ENCODE results near the gene ENTREP3. TPM values are rescaled to one million over a fixed set of nuclear protein-coding genes. Genes with fewer than 3 reads are reported as not detected.

The ENTREP3 gene
- total and polyA plus RNA-seq, 10 donors = 6.5 to 19.3 (median 11.9) TPM

GRCh38 chr1:155285631-155286044 lies 30.4 kb upstream of the ENTREP3 start:
- DNase-seq = peak; percentile 66
- Histone ChIP-seq H3K4me3 (no peak overlapping the region), H3K27me3 (replicated peaks in 1 of 7) (no peaks in the 10 kb centered on the region), H3K36me3 (peaks cover 0 to 4% (median 0%) of the 10 kb centered on the region in 6 donors), H3K4me1 (no peaks in the 10 kb centered on the region), H3K9me3 (no peaks in the 10 kb centered on the region), H3K27ac (no peak overlapping the region)
- intact Hi-C loops (cut with DNase I; ENCODE audit: low total_unique reads) = no loop called here
- WGBS, 5 donors = 88 to 95% (median 94%) methylated on average over 8 to 18 of the region's 18 CpGs
- TF ChIP-seq CTCF (IDR thresholded peaks at IDR 0.05 in 8 of 11, conservative IDR thresholded peaks at IDR 0.05 in 3 of 11) (no peak), POLR2A (IDR thresholded peaks at IDR 0.05) (no peak), POLR2AphosphoS5 (IDR thresholded peaks at IDR 0.05) (no peak)

GRCh38 chr1:155285063-155285462 lies 29.8 kb upstream of the ENTREP3 start:
- Histone ChIP-seq H3K27me3 (replicated peaks in 1 of 7) (no peaks in the 10 kb centered on the region), H3K4me3 (no peak overlapping the region), H3K9me3 (no peaks in the 10 kb centered on the region), H3K27ac (no peak overlapping the region), H3K4me1 (no peaks in the 10 kb centered on the region), H3K36me3 (peaks cover 0 to 4% (median 0%) of the 10 kb centered on the region in 6 donors)
- intact Hi-C loops (cut with DNase I; ENCODE audit: low total_unique reads) = no loop called here
- 93 to 97% (median 94%) methylated on average over 10 to 14 of the region's 14 CpGs for WGBS, 5 donors
- no peak for DNase-seq
- no peak for TF ChIP-seq CTCF (IDR thresholded peaks at IDR 0.05 in 8 of 11, conservative IDR thresholded peaks at IDR 0.05 in 3 of 11)
- no peak for TF ChIP-seq POLR2A (IDR thresholded peaks at IDR 0.05)
- TF ChIP-seq POLR2AphosphoS5 (IDR thresholded peaks at IDR 0.05) = no peak

- H3K4me3 ChIP-seq = no peak overlapping the region
- DNase-seq = no peak
- no peaks in the 10 kb centered on the region for H3K27me3 ChIP-seq (replicated peaks in 1 of 7)
- intact Hi-C loops (cut with DNase I; ENCODE audit: low total_unique reads) = no loop called here
- no peaks in the 10 kb centered on the region for H3K9me3 ChIP-seq
- TF ChIP-seq POLR2AphosphoS5 (IDR thresholded peaks at IDR 0.05) = no peak
- no peak for TF ChIP-seq CTCF (IDR thresholded peaks at IDR 0.05 in 8 of 11, conservative IDR thresholded peaks at IDR 0.05 in 3 of 11)
- TF ChIP-seq POLR2A (IDR thresholded peaks at IDR 0.05) = no peak
- WGBS, 5 donors = 90 to 97% (median 93%) methylated on average over 12 of the region's 12 CpGs
- no peak overlapping the region for H3K27ac ChIP-seq
- H3K36me3 ChIP-seq = peaks cover 0 to 4% (median 0%) of the 10 kb centered on the region in 6 donors
- H3K4me1 ChIP-seq = no peaks in the 10 kb centered on the region
Observed at GRCh38 chr1:155284476-155284875, 29.2 kb upstream of the ENTREP3 start.

GRCh38 chr1:155282488-155283091 lies 27.3 kb upstream of the ENTREP3 start:
- no peak for DNase-seq
- Histone ChIP-seq H3K27me3 (replicated peaks in 1 of 7) (peaks cover 0 to 5% (median 0%) of the 10 kb centered on the region in 7 donors), H3K27ac (no peak overlapping the region), H3K4me3 (no peak overlapping the region), H3K36me3 (peaks cover 0 to 4% (median 0%) of the 10 kb centered on the region in 6 donors), H3K4me1 (peaks cover 5 to 13% (median 10%) of the 10 kb centered on the region in 6 donors), H3K9me3 (no peaks in the 10 kb centered on the region)
- intact Hi-C loops (cut with DNase I; ENCODE audit: low total_unique reads) = no loop called here
- TF ChIP-seq POLR2A (IDR thresholded peaks at IDR 0.05) (no peak), POLR2AphosphoS5 (IDR thresholded peaks at IDR 0.05) (no peak), CTCF (IDR thresholded peaks at IDR 0.05 in 8 of 11, conservative IDR thresholded peaks at IDR 0.05 in 3 of 11) (no peak)
- WGBS, 5 donors = 93 to 97% (median 94%) methylated on average over 29 of the region's 29 CpGs
